PFSK-1 (cell line): Measurements from ENCODE around the gene MTTP.

Experiments
- FOXP2 ChIP-seq: optimal IDR thresholded peaks from 2 replicates; pipeline ENCODE3; 2011; ENCODE audit warnings: borderline replicate concordance, control low read depth, inconsistent platforms; ENCODE audit not compliant: insufficient read depth; ENCODE audit errors: extremely low read length, extremely low read depth
- POLR2AphosphoS5 ChIP-seq: IDR thresholded peaks from 2 replicates; pipeline ENCODE4 v1.6.1; 2012; ENCODE audit warnings: low read depth, mild to moderate bottlenecking, control low read depth, low read length, moderate library complexity
- REST ChIP-seq, 2 experiments: IDR thresholded peaks; 2 replicates each; pipeline versions ENCODE4 v1.6.1 to v1.8.0; 2011 to 2012; ENCODE audit warnings: low read depth in 2 of 2, low read length in 2 of 2, control low read depth in 1 of 2, inconsistent platforms in 1 of 2, mild to moderate bottlenecking in 1 of 2, moderate library complexity in 1 of 2; ENCODE audit not compliant: insufficient read depth in 1 of 2
- SIN3A ChIP-seq: IDR thresholded peaks from 2 replicates; pipeline ENCODE4 v1.6.1; 2012; ENCODE audit warnings: mild to moderate bottlenecking, low read length, moderate library complexity, borderline replicate concordance; ENCODE audit not compliant: insufficient read depth
- TAF1 ChIP-seq: IDR thresholded peaks from 2 replicates; pipeline ENCODE4 v1.6.1; 2012; ENCODE audit warnings: low read length, control low read depth, borderline replicate concordance; ENCODE audit not compliant: insufficient read depth

The MTTP gene

GRCh38 chr4:99537674-99538073 lies 37.0 kb upstream of the MTTP start:
- TF ChIP-seq TAF1 (no peak), SIN3A (no peak), REST (IDR thresholded peaks at IDR 0.05; ENCODE audit: insufficient read depth in 1 of 2, low read depth in 2 of 2, low read length in 2 of 2) (no peak), FOXP2 (no peak), POLR2AphosphoS5 (no peak)

GRCh38 chr4:99540277-99540939 lies 34.2 kb upstream of the MTTP start:
- TF ChIP-seq TAF1 (no peak), POLR2AphosphoS5 (no peak), FOXP2 (no peak), SIN3A (no peak), REST (IDR thresholded peaks at IDR 0.05; ENCODE audit: insufficient read depth in 1 of 2, low read depth in 2 of 2, low read length in 2 of 2) (no peak)

GRCh38 chr4:99552872-99553271 lies 21.8 kb upstream of the MTTP start:
- TF ChIP-seq TAF1: no peak
- no peak for TF ChIP-seq POLR2AphosphoS5
- no peak for TF ChIP-seq SIN3A
- TF ChIP-seq REST (IDR thresholded peaks at IDR 0.05; ENCODE audit: insufficient read depth in 1 of 2, low read depth in 2 of 2, low read length in 2 of 2): no peak
- TF ChIP-seq FOXP2: no peak

- TF ChIP-seq FOXP2 (peak; percentile 4), TAF1 (no peak), POLR2AphosphoS5 (peak; percentile 66; the same call in 1 of the 2 replicates), REST (IDR thresholded peaks at IDR 0.05; ENCODE audit: insufficient read depth in 1 of 2, low read depth in 2 of 2, low read length in 2 of 2) (no peak)
These were observed 11.1 kb upstream of the MTTP start, which contains the start of gene TRMT10A for GRCh38 chr4:99563310-99564186. TRMT10A (minus strand) TSS chr4:99564039; CDS start chr4:99559338, 4,701 bp downstream.

GRCh38 chr4:99564921-99565320 lies 9.7 kb upstream of the MTTP start:
- TF ChIP-seq TAF1: no peak
- TF ChIP-seq REST (IDR thresholded peaks at IDR 0.05; ENCODE audit: insufficient read depth in 1 of 2, low read depth in 2 of 2, low read length in 2 of 2): no peak
- no peak for TF ChIP-seq SIN3A
- no peak for TF ChIP-seq FOXP2
- TF ChIP-seq POLR2AphosphoS5: no peak
